ENCODE data around the gene APOL4. TPM values are rescaled to one million over a fixed set of nuclear protein-coding genes. Genes with fewer than 3 reads are reported as not detected.
"Not testable (repeated sequence)": the region's sequence is repeated elsewhere in the genome, so short reads cannot be mapped to it uniquely, and the experiment has no call there.

The APOL4 gene
- total RNA-seq, 8 experiments from 2014 or later, result 0.08 to 32.6 (median 5.1) TPM; not detected in 1

GRCh38 chr22:36165141-36165540 is 36.5 kb downstream of the APOL4 start:
- Histone ChIP-seq H3K4me1 (replicated peaks in 1 of 2) (no peaks in the 10 kb centered on the region), H3K4me3 (no peak overlapping the region), H3K27ac (no peak overlapping the region)
- in situ Hi-C loops (cut with MboI; ENCODE audit: low pct_unique_long_range_greater_than_20kb in 2 of 9, low sequenced_read_pairs in 9 of 9, unreplicated experiment in 9 of 9), result no loop called here
- 67 to 100% (median 92%) methylated on average over 1 to 2 of the region's 2 CpGs; no CpG with 5 or more reads in 3 of the 10 experiments for WGBS, 10 experiments
- no peak for ATAC-seq (replicated peaks in 6 of 8)

GRCh38 chr22:36164621-36165020 is 37.0 kb downstream of the APOL4 start:
- no peaks in the 10 kb centered on the region for H3K4me1 ChIP-seq (replicated peaks in 1 of 2)
- WGBS, 10 experiments, result 67 to 100% (median 88%) methylated on average over 1 of the region's 1 CpG; no CpG with 5 or more reads in 5 of the 10 experiments
- H3K4me3 ChIP-seq, result no peak overlapping the region
- no peak for ATAC-seq (replicated peaks in 6 of 8)
- no peak overlapping the region for H3K27ac ChIP-seq
- in situ Hi-C loops (cut with MboI; ENCODE audit: low pct_unique_long_range_greater_than_20kb in 2 of 9, low sequenced_read_pairs in 9 of 9, unreplicated experiment in 9 of 9), result no loop called here

DNA sequence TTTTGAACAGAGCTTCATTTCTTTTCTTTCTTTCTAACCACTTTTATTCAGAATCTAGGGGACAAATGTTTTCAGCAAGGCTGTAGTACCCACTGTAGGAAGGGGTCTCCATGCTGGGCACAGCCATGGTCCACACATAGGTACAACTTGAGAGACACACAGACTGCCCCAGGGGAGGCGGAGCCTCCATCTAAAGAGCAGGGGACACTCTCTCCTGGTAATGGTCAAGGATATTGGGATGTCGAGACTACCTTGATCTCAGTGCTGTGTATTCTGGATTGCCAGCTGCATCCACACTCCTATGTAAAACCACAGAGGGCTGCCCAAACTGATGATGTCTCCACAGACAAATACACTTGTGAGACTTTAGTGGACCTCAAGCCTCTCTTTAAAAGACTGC is 38.1 kb downstream of the APOL4 start:
- no peak overlapping the region for H3K4me3 ChIP-seq
- 83 to 95% (median 92%) methylated on average over 2 of the region's 2 CpGs; no CpG with 5 or more reads in 7 of the 10 experiments for WGBS, 10 experiments
- H3K27ac ChIP-seq, result no peak overlapping the region
- in situ Hi-C loops (cut with MboI; ENCODE audit: low pct_unique_long_range_greater_than_20kb in 2 of 9, low sequenced_read_pairs in 9 of 9, unreplicated experiment in 9 of 9), result no loop called here
- no peak for ATAC-seq (replicated peaks in 6 of 8)
- no peaks in the 10 kb centered on the region for H3K4me1 ChIP-seq (replicated peaks in 1 of 2)

DNA sequence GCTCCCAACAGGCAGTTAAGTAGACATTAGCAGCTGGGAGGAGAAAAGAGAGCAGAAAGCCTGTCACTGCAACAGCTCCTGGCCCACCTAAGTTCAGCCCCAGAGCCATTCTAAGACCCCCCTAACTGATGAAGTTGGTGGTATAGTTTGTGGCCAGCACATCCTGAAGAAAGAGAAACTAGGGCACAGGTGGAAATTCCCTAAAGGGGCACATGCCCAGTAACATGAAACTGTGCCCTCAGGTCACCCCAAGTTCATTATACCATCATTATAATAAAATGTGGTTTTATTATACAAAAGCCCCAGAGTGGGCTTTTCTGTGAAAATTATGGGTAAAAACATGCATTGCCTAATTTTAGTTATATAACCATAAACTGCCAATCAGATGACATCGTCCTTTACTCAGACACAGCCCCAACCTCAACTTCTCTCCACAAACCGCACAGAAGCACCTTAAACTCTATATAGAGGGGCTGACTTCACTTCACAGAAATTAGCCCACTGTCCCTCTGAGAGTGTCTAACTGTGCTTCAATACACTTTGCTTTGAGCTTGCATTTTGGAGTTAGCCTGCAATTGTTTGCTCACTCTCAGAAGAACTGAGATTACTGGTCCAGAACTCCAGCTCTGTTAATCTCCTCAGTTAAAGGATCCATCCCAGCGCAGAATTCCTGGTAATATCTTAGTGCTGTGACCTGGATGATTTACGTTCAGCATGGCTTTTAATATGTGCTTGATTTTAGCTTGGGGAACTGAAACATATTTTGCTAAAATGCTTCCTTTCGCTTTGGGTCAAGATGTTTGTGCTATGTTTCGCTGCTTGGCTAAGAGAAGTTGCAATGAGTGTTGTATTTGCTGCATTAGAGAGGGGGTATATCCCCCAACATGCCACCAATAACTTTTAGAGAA is 39.2 kb downstream of the APOL4 start:
- H3K27ac ChIP-seq, result no peak overlapping the region
- in situ Hi-C loops (cut with MboI; ENCODE audit: low pct_unique_long_range_greater_than_20kb in 2 of 9, low sequenced_read_pairs in 9 of 9, unreplicated experiment in 9 of 9), result no loop called here
- 36 to 95% (median 83%) methylated on average over 2 to 6 of the region's 6 CpGs; no CpG with 5 or more reads in 3 of the 10 experiments for whole genome bisulfite sequencing, 10 experiments
- H3K4me1 ChIP-seq (replicated peaks in 1 of 2), result no peaks in the 10 kb centered on the region
- no peak overlapping the region for H3K4me3 ChIP-seq
- ATAC-seq (replicated peaks in 6 of 8), result no peak

- in situ Hi-C loops (cut with MboI; ENCODE audit: low pct_unique_long_range_greater_than_20kb in 2 of 9, low sequenced_read_pairs in 9 of 9, unreplicated experiment in 9 of 9); H3K4me1 ChIP-seq (replicated peaks in 1 of 2): not testable (repeated sequence)
- WGBS, 10 experiments, result 50 to 100% (median 60%) methylated on average over 1 to 4 of the region's 5 CpGs; no CpG with 5 or more reads in 4 of the 10 experiments
Measured at GRCh38 chr22:36161793-36162126, 39.8 kb downstream of the APOL4 start.

DNA sequence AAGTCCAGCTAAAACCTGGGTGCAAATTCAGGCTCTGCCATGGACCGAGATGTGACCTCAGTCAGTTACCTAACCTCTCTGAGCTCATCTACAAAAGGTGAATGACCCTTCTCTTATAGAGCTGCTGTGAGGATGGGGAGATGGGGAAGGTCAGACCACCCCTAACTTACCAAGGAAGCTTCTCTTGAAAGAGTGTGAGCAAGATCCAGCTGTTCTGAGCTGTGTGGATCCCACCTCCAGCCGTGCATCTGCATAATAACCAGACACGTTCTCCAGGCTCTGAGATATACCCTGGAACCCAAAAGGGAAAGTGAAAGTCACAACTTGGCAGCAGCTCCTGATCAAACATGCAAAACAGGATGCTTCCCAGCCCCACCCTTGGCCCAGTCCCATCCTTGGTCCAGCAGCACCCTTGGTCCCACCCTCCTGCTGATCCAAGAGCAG is 41.1 kb downstream of the APOL4 start, which contains the start of gene APOL3:
TSS of gene APOL3 (minus strand) at position 257 of the 444 bp plus-strand sequence. CDS start 11,700 bp downstream, outside the sequence.
- Histone ChIP-seq H3K4me1 (replicated peaks in 1 of 2) (peaks cover 0 to 7% of the 10 kb centered on the region in 2 donors), H3K4me3 (no peak within 1 kb of the TSS), H3K27ac (no peak within 1 kb of the TSS)
- in situ Hi-C loops (cut with MboI; ENCODE audit: low pct_unique_long_range_greater_than_20kb in 2 of 9, low sequenced_read_pairs in 9 of 9, unreplicated experiment in 9 of 9), result no loop called here
- ATAC-seq (replicated peaks in 6 of 8), result peak in 3 of 8 experiments; percentile 69 to 84 (median 76)
- 0 to 100% (median 67%) methylated on average over 1 to 2 of the region's 3 CpGs; no CpG with 5 or more reads in 7 of the 10 experiments for WGBS, 10 experiments

More at GRCh38 chr22:36161793-36162126, 39.8 kb downstream of the APOL4 start:
- H3K4me3 ChIP-seq; H3K27ac ChIP-seq; ATAC-seq (replicated peaks in 6 of 8): not testable (repeated sequence)

GRCh38 chr22:36156515-36157419 is 44.8 kb downstream of the APOL4 start:
- no peak overlapping the region for H3K4me3 ChIP-seq
- ATAC-seq (replicated peaks in 6 of 8), result peak; percentile 47 to 76 (median 72)
- H3K4me1 ChIP-seq (replicated peaks in 1 of 2), result peaks cover 0 to 7% of the 10 kb centered on the region in 2 donors
- H3K27ac ChIP-seq, result no peak overlapping the region
- 0 to 69% (median 19%) methylated on average over 1 to 11 of the region's 15 CpGs; no CpG with 5 or more reads in 2 of the 10 experiments for WGBS, 10 experiments
- in situ Hi-C loops (cut with MboI; ENCODE audit: low pct_unique_long_range_greater_than_20kb in 2 of 9, low sequenced_read_pairs in 9 of 9, unreplicated experiment in 9 of 9), result no loop called here

- no peak overlapping the region for H3K4me3 ChIP-seq
- H3K4me1 ChIP-seq (replicated peaks in 1 of 2), result peaks cover 0 to 7% of the 10 kb centered on the region in 2 donors
- peak in 1 of 8 experiments; percentile 3 for ATAC-seq (replicated peaks in 6 of 8)
- 10 to 92% (median 85%) methylated on average over 2 to 8 of the region's 8 CpGs; no CpG with 5 or more reads in 2 of the 10 experiments for WGBS, 10 experiments
- no peak overlapping the region for H3K27ac ChIP-seq
- in situ Hi-C loops (cut with MboI; ENCODE audit: low pct_unique_long_range_greater_than_20kb in 2 of 9, low sequenced_read_pairs in 9 of 9, unreplicated experiment in 9 of 9), result no loop called here
Measured at GRCh38 chr22:36156119-36156514, 45.5 kb downstream of the APOL4 start.

GRCh38 chr22:36155702-36156101 is 45.9 kb downstream of the APOL4 start:
- Histone ChIP-seq H3K27ac (no peak overlapping the region), H3K4me3 (no peak overlapping the region), H3K4me1 (replicated peaks in 1 of 2) (peaks cover 0 to 7% of the 10 kb centered on the region in 2 donors)
- 47 to 89% (median 78%) methylated on average over 1 to 4 of the region's 7 CpGs; no CpG with 5 or more reads in 6 of the 10 experiments for WGBS, 10 experiments
- in situ Hi-C loops (cut with MboI; ENCODE audit: low pct_unique_long_range_greater_than_20kb in 2 of 9, low sequenced_read_pairs in 9 of 9, unreplicated experiment in 9 of 9), result no loop called here
- ATAC-seq (replicated peaks in 6 of 8), result peak in 5 of 8 experiments; percentile 15 to 63 (median 41)

- Histone ChIP-seq H3K4me1 (replicated peaks in 1 of 2) (peaks cover 0 to 7% of the 10 kb centered on the region in 2 donors), H3K4me3 (no peak overlapping the region), H3K27ac (no peak overlapping the region)
- ATAC-seq (replicated peaks in 6 of 8), result no peak
- in situ Hi-C loops (cut with MboI; ENCODE audit: low pct_unique_long_range_greater_than_20kb in 2 of 9, low sequenced_read_pairs in 9 of 9, unreplicated experiment in 9 of 9), result no loop called here
- 90 to 100% (median 94%) methylated on average over 1 to 3 of the region's 3 CpGs; no CpG with 5 or more reads in 1 of the 10 experiments for WGBS, 10 experiments
Measured at GRCh38 chr22:36154423-36154945, 47.1 kb downstream of the APOL4 start.

DNA sequence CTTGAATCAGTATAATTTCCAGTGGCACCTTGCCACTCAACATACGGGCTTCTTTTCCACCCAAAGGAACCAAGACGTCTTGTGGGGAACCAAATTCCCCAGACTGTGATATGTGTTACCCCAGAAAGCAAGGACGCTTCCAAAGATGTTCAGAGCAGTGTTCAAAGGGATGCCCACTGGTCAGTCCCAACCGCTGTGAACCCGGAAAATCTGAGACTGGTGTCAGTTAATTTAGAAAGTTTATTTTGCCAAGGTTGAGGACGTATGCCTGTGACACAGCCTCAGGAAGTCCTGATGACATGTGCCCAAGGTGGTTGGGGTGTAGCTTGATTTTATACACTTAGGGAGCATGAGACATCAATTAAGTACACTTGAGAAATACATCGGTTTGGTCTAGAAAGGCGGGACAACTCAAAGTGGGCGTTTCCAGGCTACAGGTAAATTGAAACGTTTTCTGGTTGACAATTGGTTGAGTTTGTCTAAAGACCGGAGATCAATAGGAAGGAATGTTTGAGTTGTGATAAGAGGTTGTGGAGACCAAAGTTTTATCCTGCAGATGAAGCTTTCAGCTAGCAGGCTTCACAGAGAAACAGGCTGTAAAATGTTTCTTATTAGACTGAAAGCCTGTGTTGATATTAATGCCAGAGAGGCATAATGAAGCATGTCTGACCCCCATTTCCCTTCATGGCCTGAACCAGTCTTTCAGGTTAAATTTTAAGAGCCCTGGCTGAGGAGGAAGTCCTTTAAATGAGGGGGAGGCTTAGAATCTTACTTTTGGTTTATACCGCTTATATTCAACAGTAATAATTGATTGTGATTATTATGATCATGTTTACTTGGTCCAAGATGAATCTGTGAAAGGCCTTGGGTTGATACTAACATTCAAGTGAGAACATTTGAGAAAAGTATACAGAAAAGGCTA is 47.8 kb downstream of the APOL4 start:
- ATAC-seq (replicated peaks in 6 of 8), result no peak
- Histone ChIP-seq H3K27ac (no peak overlapping the region), H3K4me1 (replicated peaks in 1 of 2) (peaks cover 0 to 7% of the 10 kb centered on the region in 2 donors), H3K4me3 (no peak overlapping the region)
- WGBS, 10 experiments, result 64 to 100% (median 87%) methylated on average over 1 to 9 of the region's 12 CpGs
- in situ Hi-C loops (cut with MboI; ENCODE audit: low pct_unique_long_range_greater_than_20kb in 2 of 9, low sequenced_read_pairs in 9 of 9, unreplicated experiment in 9 of 9), result no loop called here

DNA sequence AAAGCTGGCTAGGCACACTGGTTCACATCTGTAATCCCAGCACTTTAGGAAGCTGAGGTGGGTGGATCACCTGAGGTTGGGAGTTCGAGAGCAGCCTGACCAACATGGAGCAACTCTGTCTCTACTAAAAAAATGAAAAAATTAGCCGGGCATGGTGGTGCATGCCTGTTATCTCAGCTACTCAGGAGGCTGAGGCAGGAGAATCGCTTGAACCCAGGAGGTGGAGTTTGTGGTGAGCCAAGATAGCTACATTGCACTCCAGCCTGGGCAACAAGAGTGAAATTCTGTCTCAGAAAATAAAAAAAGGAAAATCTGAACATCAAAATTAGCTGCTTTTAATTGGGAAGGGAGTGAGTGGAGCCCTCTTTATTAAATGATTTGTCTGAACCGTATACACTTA is 48.8 kb downstream of the APOL4 start:
- H3K4me3 ChIP-seq; H3K4me1 ChIP-seq (replicated peaks in 1 of 2); ATAC-seq (replicated peaks in 6 of 8); H3K27ac ChIP-seq; in situ Hi-C loops (cut with MboI; ENCODE audit: low pct_unique_long_range_greater_than_20kb in 2 of 9, low sequenced_read_pairs in 9 of 9, unreplicated experiment in 9 of 9): not testable (repeated sequence)
- 50 to 100% (median 87%) methylated on average over 1 to 3 of the region's 4 CpGs; no CpG with 5 or more reads in 2 of the 10 experiments for WGBS, 10 experiments
